Endothelial cell of umbilical vein (primary cell): ENCODE data around the gene LUZP2. TPM values are rescaled to one million over a fixed set of nuclear protein-coding genes. Genes with fewer than 3 reads are reported as not detected.

Experiments used
- BruUV-seq: library from RNA; stranded (reverse); fragments of 400-500 nt; replicated peaks from 2 replicates; lab custom pipeline; 2021; lab: Mats Ljungman, UMichigan
- CTCF ChIA-PET: fragments of 300-600, 350-600 bp; sonication (Branson Sonifier 250); formaldehyde crosslinking; loops from one replicate; lab custom pipeline; 2021; ENCODE audit warnings: antibody characterized with exemption, inconsistent platforms; lab: Charles Lee
- POLR2A ChIA-PET: fragments of 300-600, 350-600 bp; sonication (Branson Sonifier 250); formaldehyde crosslinking; loops from one replicate; lab custom pipeline; 2021; ENCODE audit warnings: antibody characterized with exemption, inconsistent platforms; lab: Charles Lee
- DNase-seq: peaks from one replicate; pipeline ENCODE4 v3.0.0-alpha.2; 2011; ENCODE audit warnings: low read depth, low spot score
- FAIRE-seq: peaks from 2 replicates; lab custom pipeline; 2011; peaks lifted over from hg19 to GRCh38; lab: Jason Lieb, UNC
- H2AFZ ChIP-seq: 2 replicates; pipeline ENCODE4 v1.6.0; 2012; ENCODE audit warnings: low read depth, low read length, control low read depth, inconsistent platforms
- H3K27ac ChIP-seq: 2 replicates; pipeline ENCODE4 v1.5.1; 2011; ENCODE audit warnings: low read depth, mild to moderate bottlenecking, control low read depth, low read length, moderate library complexity; ENCODE audit not compliant: insufficient read depth
- H3K27me3 ChIP-seq, 2 experiments: 2 replicates each; pipeline versions ENCODE4 v1.6.0 to v1.6.1; 2011; ENCODE audit warnings: low read length in 2 of 2, mixed read lengths in 1 of 2; ENCODE audit not compliant: control insufficient read depth in 2 of 2, insufficient read depth in 2 of 2
- H3K36me3 ChIP-seq, 2 experiments: 2 replicates in 1 of 2; 3 replicates in 1 of 2; pipeline ENCODE4 v1.5.1; 2011; ENCODE audit warnings: low read length in 2 of 2, mild to moderate bottlenecking in 1 of 2, moderate library complexity in 1 of 2; ENCODE audit not compliant: control insufficient read depth in 2 of 2, insufficient read depth in 2 of 2; ENCODE audit errors: extremely low read depth in 1 of 2
- H3K4me1 ChIP-seq: 3 replicates; pipeline ENCODE4 v1.5.1; 2011; ENCODE audit warnings: mild to moderate bottlenecking, low read length; ENCODE audit not compliant: control insufficient read depth, insufficient read depth; ENCODE audit errors: extremely low read depth
- H3K4me2 ChIP-seq: 2 replicates; pipeline ENCODE4 v1.6.1; 2011; ENCODE audit warnings: low read length, control low read depth, mixed read lengths; ENCODE audit not compliant: insufficient read depth
- H3K4me3 ChIP-seq, 3 experiments: fragments of 200-600 bp in 1 of 3; sonication (generic), shearing (Covaris generic) in 1 of 3; replicated peaks in 1 of 3; 2 replicates each; pipeline ENCODE4 v1.5.1; 2011 to 2016; ENCODE audit warnings: control low read depth in 3 of 3, low read length in 3 of 3, mild to moderate bottlenecking in 2 of 3, inconsistent platforms in 1 of 3, low read depth in 1 of 3, moderate library complexity in 1 of 3; ENCODE audit not compliant: insufficient read depth in 1 of 3
- H3K79me2 ChIP-seq: 2 replicates; pipeline ENCODE4 v1.6.0; 2012; ENCODE audit warnings: low read length, inconsistent platforms; ENCODE audit not compliant: control insufficient read depth, insufficient read depth
- H3K9ac ChIP-seq: replicated peaks from 2 replicates; pipeline ENCODE3; 2011; ENCODE audit warnings: low read length, control low read depth; ENCODE audit not compliant: insufficient read depth; ENCODE audit errors: extremely low read depth
- H3K9me1 ChIP-seq: replicated peaks from 3 replicates; pipeline ENCODE4 v1.6.0; 2011; ENCODE audit warnings: mild to moderate bottlenecking, low read length; ENCODE audit not compliant: control insufficient read depth, insufficient read depth; ENCODE audit errors: extremely low read depth
- H3K9me3 ChIP-seq: replicated peaks from 2 replicates; pipeline ENCODE4 v1.5.1; 2012; ENCODE audit warnings: low read length, inconsistent platforms; ENCODE audit not compliant: control insufficient read depth, insufficient read depth
- H4K20me1 ChIP-seq: replicated peaks from 2 replicates; pipeline ENCODE3; 2011; ENCODE audit warnings: mild to moderate bottlenecking, low read length; ENCODE audit not compliant: control insufficient read depth, insufficient read depth; ENCODE audit errors: extremely low read depth
- CTCF ChIP-seq, 2 donors: IDR thresholded peaks; 1 replicate in 1 of 2; 2 replicates in 1 of 2; pipeline ENCODE4 v1.5.1; 2011; ENCODE audit warnings: low read length in 2 of 2, mild to moderate bottlenecking in 2 of 2, moderate library complexity in 2 of 2, control low read depth in 1 of 2, inconsistent platforms in 1 of 2, low read depth in 1 of 2; ENCODE audit not compliant: insufficient read depth in 1 of 2; ENCODE audit errors: extremely low read depth in 1 of 2
- FOS ChIP-seq: IDR thresholded peaks from 2 replicates; pipeline ENCODE4 v1.6.1; 2011; ENCODE audit warnings: mild to moderate bottlenecking, low read length, moderate library complexity, borderline replicate concordance; ENCODE audit not compliant: insufficient read depth
- GATA2 ChIP-seq: IDR thresholded peaks from 2 replicates; pipeline ENCODE4 v1.7.0; 2011; ENCODE audit warnings: low read depth, mild to moderate bottlenecking, moderate library complexity, mixed read lengths, low read length; ENCODE audit not compliant: insufficient read length, insufficient read depth
- MAX ChIP-seq: IDR thresholded peaks from 2 replicates; pipeline ENCODE4 v1.6.1; 2011; ENCODE audit not compliant: insufficient read depth, insufficient read length
- POLR2A ChIP-seq: IDR thresholded peaks from 2 replicates; pipeline ENCODE4 v1.6.1; 2012; ENCODE audit warnings: low read depth, mild to moderate bottlenecking, control low read depth, low read length
- POLR2AphosphoS5 ChIP-seq: IDR thresholded peaks from 2 replicates; pipeline ENCODE4 v1.6.1; 2012; ENCODE audit warnings: low read depth, mild to moderate bottlenecking, control low read depth, low read length, moderate library complexity; ENCODE audit not compliant: insufficient read depth
- dilution Hi-C: fragments of 300-500 bp; cut with MboI; formaldehyde crosslinking; loops from one replicate; pipeline ENCODE4 v1.15.0; 2019; ENCODE audit warnings: low sequenced_read_pairs; ENCODE audit not compliant: extremely low pct_ligation_motif_present
- intact Hi-C: fragments of 100-400 bp; cut with micrococcal nuclease; formaldehyde crosslinking; loops from one replicate; pipeline ENCODE4 v1.10.0; 2022
- polyA plus RNA-seq, 4 experiments: library from polyadenylated mRNA; depleted of rRNA in 3 of 4; stranded (reverse) in 3 of 4; unstranded in 1 of 4; fragments of >200 nt; gene quantifications; 2 replicates each; pipeline versions ENCODE4 v1.2.1 to v1.2.3, GENCODE V29; 2011 to 2012; ENCODE audit warnings: missing spikeins in 1 of 4
- total RNA-seq: library from RNA; stranded (reverse); gene quantifications from 2 replicates; pipeline ENCODE4 v1.2.3, GENCODE V29; 2021

The LUZP2 gene
- total and polyA plus RNA-seq, 2 donors (not counting 3 experiments of a cell fraction or from before 2014, with no cell fraction given): 0.07 TPM; not detected in 1

- dilution Hi-C loops (no loop called here), intact Hi-C loops (no loop called here)
These were observed 140.7 kb downstream of the LUZP2 start for GRCh38 chr11:24637520-24637919.

GRCh38 chr11:24642648-24643047, 145.8 kb downstream of the LUZP2 start:
- no peaks in the 10 kb centered on the region for H3K27me3 ChIP-seq
- H3K9ac ChIP-seq: no peak overlapping the region
- FAIRE-seq: no peak
- ChIA-PET CTCF (no interaction called here), POLR2A (no interaction called here)
- dilution Hi-C loops: no loop called here
- no peak overlapping the region for H3K27ac ChIP-seq
- no peak overlapping the region for H3K4me2 ChIP-seq
- no TSS peak for BruUV-seq
- H3K9me1 ChIP-seq: no peaks in the 10 kb centered on the region
- H3K9me3 ChIP-seq: no peaks in the 10 kb centered on the region
- H3K4me3 ChIP-seq: no peak overlapping the region
- intact Hi-C loops: no loop called here
- TF ChIP-seq FOS (no peak), POLR2A (no peak), POLR2AphosphoS5 (no peak), CTCF (IDR thresholded peaks at IDR 0.05; ENCODE audit: extremely low read depth in 1 of 2, insufficient read depth in 1 of 2, low read depth in 1 of 2, low read length in 2 of 2) (no peak)
- H2AFZ ChIP-seq: no peak overlapping the region
- no peak for DNase-seq
- no peaks in the 10 kb centered on the region for H3K4me1 ChIP-seq
- H4K20me1 ChIP-seq: no peaks in the 10 kb centered on the region
- no peaks in the 10 kb centered on the region for H3K79me2 ChIP-seq
- no peaks in the 10 kb centered on the region for H3K36me3 ChIP-seq

More at GRCh38 chr11:24637520-24637919, 140.7 kb downstream of the LUZP2 start:
- Histone ChIP-seq H2AFZ (no peak overlapping the region), H3K9me1 (no peaks in the 10 kb centered on the region), H3K27ac (no peak overlapping the region), H3K4me2 (no peak overlapping the region), H3K79me2 (no peaks in the 10 kb centered on the region), H3K27me3 (no peaks in the 10 kb centered on the region), H3K4me1 (peaks cover 3% of the 10 kb centered on the region), H3K9me3 (no peaks in the 10 kb centered on the region), H4K20me1 (no peaks in the 10 kb centered on the region), H3K4me3 (no peak overlapping the region), H3K36me3 (no peaks in the 10 kb centered on the region), H3K9ac (no peak overlapping the region)
- FAIRE-seq (no peak), DNase-seq (no peak)
- TF ChIP-seq GATA2 (no peak), MAX (no peak)
- no TSS peak for BruUV-seq
- CTCF ChIA-PET: no interaction called here
- POLR2A ChIA-PET: no interaction called here
